ENCODE results near the gene PDK2.

The PDK2 gene

GRCh38 chr17:50094753-50095619 lies at the start of gene PDK2:
Gene PDK2 (plus strand): TSS chr17:50095351. CDS start chr17:50095436, 85 bp downstream.
- peak; percentile 91 to 92 for DNase-seq

GRCh38 chr17:50046179-50046578 lies 49.0 kb upstream of the PDK2 start:
- no peak for DNase-seq

- DNase-seq = no peak
Observed at GRCh38 chr17:50046667-50047066, 48.5 kb upstream of the PDK2 start.

- no peak for DNase-seq
Observed at GRCh38 chr17:50047083-50047482, 48.1 kb upstream of the PDK2 start.

GRCh38 chr17:50047488-50048126 lies 47.5 kb upstream of the PDK2 start:
- no peak for DNase-seq

- no peak for DNase-seq
Observed at GRCh38 chr17:50048146-50048720, 46.9 kb upstream of the PDK2 start.

- DNase-seq = no peak
Observed at GRCh38 chr17:50048988-50049387, 46.2 kb upstream of the PDK2 start.

GRCh38 chr17:50049636-50050035 lies 45.5 kb upstream of the PDK2 start:
- no peak for DNase-seq

- no peak for DNase-seq
Observed at GRCh38 chr17:50050431-50051032, 44.6 kb upstream of the PDK2 start.

GRCh38 chr17:50051082-50051576 lies 44.0 kb upstream of the PDK2 start:
- DNase-seq = peak; percentile 62 to 66

- no peak for DNase-seq
Observed at GRCh38 chr17:50051606-50052005, 43.5 kb upstream of the PDK2 start.

GRCh38 chr17:50052241-50052796 lies 42.8 kb upstream of the PDK2 start:
- no peak for DNase-seq

GRCh38 chr17:50052822-50053653 lies 42.1 kb upstream of the PDK2 start:
- DNase-seq = no peak

GRCh38 chr17:50053654-50053960 lies 41.5 kb upstream of the PDK2 start:
- no peak for DNase-seq

GRCh38 chr17:50055055-50055425 lies 40.1 kb upstream of the PDK2 start:
- DNase-seq = no peak

GRCh38 chr17:50055426-50056216 lies 39.5 kb upstream of the PDK2 start, which contains the start of gene ITGA3:
Gene ITGA3 (plus strand): TSS chr17:50056110. CDS start chr17:50056440, 330 bp downstream.
- DNase-seq = peak; percentile 37 to 51

- peak; percentile 61 to 63 for DNase-seq
Observed at GRCh38 chr17:50056217-50056960, 38.8 kb upstream of the PDK2 start.

- no peak for DNase-seq
Observed at GRCh38 chr17:50056961-50057330, 38.2 kb upstream of the PDK2 start.

GRCh38 chr17:50057521-50057991 lies 37.6 kb upstream of the PDK2 start:
- no peak for DNase-seq

GRCh38 chr17:50058296-50058953 lies 36.7 kb upstream of the PDK2 start:
- no peak for DNase-seq
